Liver (tissue), 9 donors: Measurements from ENCODE around the gene MARVELD1. TPM values are rescaled to one million over a fixed set of nuclear protein-coding genes. Genes with fewer than 3 reads are reported as not detected.

Experiments used
- DNase-seq: peaks from one replicate; pipeline ENCODE4 v3.0.0-alpha.2; 2017; ENCODE audit warnings: low spot score
- H3K27ac ChIP-seq, 2 donors: one replicate each; pipeline ENCODE4 v1.7.0; 2013; ENCODE audit warnings: inconsistent platforms in 2 of 2, low read length in 2 of 2, control low read depth in 1 of 2, low read depth in 1 of 2, mild to moderate bottlenecking in 1 of 2
- H3K27me3 ChIP-seq, 4 donors: one replicate each; pipeline versions ENCODE4 v1.6.1 to v1.7.0; 2013; ENCODE audit warnings: low read length in 3 of 4, inconsistent platforms in 1 of 4, mild to moderate bottlenecking in 1 of 4, moderate library complexity in 1 of 4; ENCODE audit not compliant: control insufficient read depth in 4 of 4, insufficient read depth in 4 of 4
- H3K36me3 ChIP-seq, 4 donors: one replicate each; pipeline versions ENCODE4 v1.6.1 to v1.7.0; 2013; ENCODE audit warnings: low read length in 3 of 4, mild to moderate bottlenecking in 3 of 4, low read depth in 1 of 4, moderate library complexity in 1 of 4; ENCODE audit not compliant: control insufficient read depth in 4 of 4, insufficient read depth in 3 of 4
- H3K4me1 ChIP-seq, 4 donors: one replicate each; pipeline versions ENCODE4 v1.6.1 to v1.7.0; 2013; ENCODE audit warnings: low read length in 3 of 4, mild to moderate bottlenecking in 3 of 4, moderate library complexity in 1 of 4; ENCODE audit not compliant: control insufficient read depth in 4 of 4, insufficient read depth in 4 of 4
- H3K4me3 ChIP-seq, 3 donors: one replicate each; pipeline versions ENCODE4 v1.6.1 to v1.7.0; 2013; ENCODE audit warnings: low read length in 3 of 3, control low read depth in 1 of 3, low read depth in 1 of 3, mild to moderate bottlenecking in 1 of 3
- H3K9ac ChIP-seq, 2 donors: one replicate each; pipeline ENCODE4 v1.7.0; 2013; ENCODE audit warnings: low read length in 2 of 2, mild to moderate bottlenecking in 2 of 2, moderate library complexity in 2 of 2, control low read depth in 1 of 2, low read depth in 1 of 2
- H3K9me3 ChIP-seq, 4 donors: one replicate each; pipeline versions ENCODE4 v1.6.1 to v1.7.0; 2013; ENCODE audit warnings: low read length in 3 of 4; ENCODE audit not compliant: control insufficient read depth in 4 of 4
- EGR1 ChIP-seq, 2 donors: IDR thresholded peaks; 2 replicates each; pipeline ENCODE4 v1.6.1; 2016 to 2018; ENCODE audit warnings: antibody characterized with exemption in 2 of 2, low read depth in 2 of 2
- FOXA1 ChIP-seq: IDR thresholded peaks from 2 replicates; pipeline ENCODE4 v1.6.1; 2016; ENCODE audit warnings: antibody characterized with exemption
- FOXA2 ChIP-seq: IDR thresholded peaks from 2 replicates; pipeline ENCODE4 v1.6.1; 2016; ENCODE audit warnings: antibody characterized with exemption
- GABPA ChIP-seq, 2 donors: IDR thresholded peaks in 1 of 2; conservative IDR thresholded peaks in 1 of 2; 2 replicates each; pipeline ENCODE4 v1.6.1; 2016; ENCODE audit warnings: antibody characterized with exemption in 2 of 2, mild to moderate bottlenecking in 1 of 2, moderate library complexity in 1 of 2
- HNF4A ChIP-seq, 2 donors: conservative IDR thresholded peaks; 2 replicates each; pipeline ENCODE4 v1.6.1; 2016; ENCODE audit warnings: antibody characterized with exemption in 2 of 2, mild to moderate bottlenecking in 2 of 2
- HNF4G ChIP-seq: IDR thresholded peaks from 2 replicates; pipeline ENCODE4 v1.6.1; 2016; ENCODE audit warnings: antibody characterized with exemption
- JUND ChIP-seq, 2 donors: IDR thresholded peaks; 2 replicates each; pipeline ENCODE4 v1.6.1; 2016; ENCODE audit warnings: antibody characterized with exemption in 2 of 2
- NR2F2 ChIP-seq: IDR thresholded peaks from 2 replicates; pipeline ENCODE4 v1.6.1; 2016; ENCODE audit warnings: antibody characterized with exemption
- RAD21 ChIP-seq, 2 donors: IDR thresholded peaks; 2 replicates each; pipeline ENCODE4 v1.6.1; 2016; ENCODE audit warnings: antibody characterized with exemption in 2 of 2, mild to moderate bottlenecking in 2 of 2
- REST ChIP-seq: IDR thresholded peaks from 2 replicates; pipeline ENCODE4 v1.6.1; 2016; ENCODE audit warnings: antibody characterized with exemption, mild to moderate bottlenecking
- RXRA ChIP-seq, 2 donors: IDR thresholded peaks; 2 replicates each; pipeline ENCODE4 v1.6.1; 2017 to 2018; ENCODE audit warnings: antibody characterized with exemption in 2 of 2, mild to moderate bottlenecking in 1 of 2
- SP1 ChIP-seq: IDR thresholded peaks from 2 replicates; pipeline ENCODE4 v1.6.1; 2018; ENCODE audit warnings: antibody characterized with exemption, mild to moderate bottlenecking
- TAF1 ChIP-seq: conservative IDR thresholded peaks from 2 replicates; pipeline ENCODE4 v1.6.1; 2016; ENCODE audit warnings: antibody characterized with exemption, mild to moderate bottlenecking
- YY1 ChIP-seq: IDR thresholded peaks from 2 replicates; pipeline ENCODE4 v1.6.1; 2016; ENCODE audit warnings: antibody characterized with exemption, mild to moderate bottlenecking
- ZBTB33 ChIP-seq: IDR thresholded peaks from 2 replicates; pipeline ENCODE4 v1.6.1; 2016; ENCODE audit warnings: antibody characterized with exemption
- WGBS: extraction: QIAGEN DNeasy Blood & Tissue Kit; methylation state at CpG from one replicate; pipeline ENCODE4 v1.1.7; 2013; 5-methylcytosine and 5-hydroxymethylcytosine counted together
- polyA plus RNA-seq, 2 donors: library from polyadenylated mRNA; stranded (reverse) in 1 of 2; unstranded in 1 of 2; fragments of 200-250 nt in 1 of 2; fragments of >200 nt in 1 of 2; fragmentation: Nextera tagmentation in 1 of 2; extraction: Ambion mirVana in 1 of 2; gene quantifications; one replicate each; pipeline versions ENCODE4 v1.2.1 to v1.2.3, GENCODE V29; 2013 to 2015
- total RNA-seq, 2 donors: library from RNA; depleted of rRNA; stranded (reverse); fragments of >200 nt; gene quantifications; one replicate each; pipeline ENCODE4 v1.2.3, GENCODE V29; 2014
- TF ChIP-seq, protein P1 (sequence below): IDR thresholded peaks from 2 replicates; pipeline ENCODE4 v1.6.1; 2016; ENCODE audit warnings: antibody characterized with exemption
- TF ChIP-seq, protein P2 (sequence below): IDR thresholded peaks from 2 replicates; pipeline ENCODE4 v1.6.1; 2016; ENCODE audit warnings: antibody characterized with exemption
- TF ChIP-seq, protein P3 (sequence below): fragments of 150-350 bp; IDR thresholded peaks from 2 replicates; pipeline ENCODE4 v1.5.1; 2017; ENCODE audit warnings: improper control_type of control experiment, low read depth, low read length; ENCODE audit not compliant: missing input control
- donor health status: healthy.
- donor health status: healthy.
- donor health status: healthy.
- donor health status: healthy.
- donor health status: healthy.

MARVELD1 gene
- total and polyA plus RNA-seq, 4 donors: 0.72 to 3.3 (median 2.8) TPM

DNA sequence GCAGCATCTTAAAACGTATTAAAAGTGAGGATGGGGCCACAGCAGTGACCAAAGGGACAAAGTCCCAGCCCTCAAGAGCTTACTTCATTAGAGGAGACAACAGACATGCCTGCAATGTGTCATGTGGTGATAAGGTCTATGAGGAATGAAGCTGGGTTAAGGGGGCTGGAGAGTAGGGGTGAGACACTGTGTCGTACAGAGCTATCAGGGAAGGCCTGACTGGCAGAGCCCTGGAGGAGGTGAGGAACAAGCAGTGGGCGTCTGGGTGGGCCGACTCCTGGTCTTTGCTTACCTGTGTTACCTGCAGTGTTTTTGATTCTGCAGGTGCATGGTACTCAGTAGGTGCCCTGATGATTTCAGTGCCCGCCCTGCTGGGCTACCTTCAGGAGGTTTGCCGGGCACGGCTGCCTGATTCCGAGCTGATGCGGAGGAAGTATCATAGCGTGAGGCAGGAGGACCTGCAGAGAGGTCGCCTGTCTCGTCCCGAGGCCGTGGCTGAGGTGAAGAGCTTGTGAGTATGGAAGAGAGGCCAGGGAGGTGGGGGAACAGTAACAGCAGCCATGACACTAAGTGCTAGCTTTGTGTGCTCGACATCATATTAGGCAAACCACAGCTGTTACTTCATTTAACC is 31.0 kb downstream of the MARVELD1 start:
- no peaks in the 10 kb centered on the region for H3K27me3 ChIP-seq
- no peak overlapping the region for H3K9ac ChIP-seq
- TF ChIP-seq FOXA2 (no peak), ZBTB33 (no peak), NR2F2 (no peak), GABPA (IDR thresholded peaks at IDR 0.05 in 1 of 2, conservative IDR thresholded peaks at IDR 0.05 in 1 of 2) (no peak), YY1 (no peak), EGR1 (IDR thresholded peaks at IDR 0.05; ENCODE audit: low read depth in 2 of 2) (no peak), HNF4A (conservative IDR thresholded peaks at IDR 0.05) (no peak), JUND (IDR thresholded peaks at IDR 0.05) (no peak)
- TF ChIP-seq, protein P1, sequence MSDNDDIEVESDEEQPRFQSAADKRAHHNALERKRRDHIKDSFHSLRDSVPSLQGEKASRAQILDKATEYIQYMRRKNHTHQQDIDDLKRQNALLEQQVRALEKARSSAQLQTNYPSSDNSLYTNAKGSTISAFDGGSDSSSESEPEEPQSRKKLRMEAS: no peak
- TF ChIP-seq, protein P2, sequence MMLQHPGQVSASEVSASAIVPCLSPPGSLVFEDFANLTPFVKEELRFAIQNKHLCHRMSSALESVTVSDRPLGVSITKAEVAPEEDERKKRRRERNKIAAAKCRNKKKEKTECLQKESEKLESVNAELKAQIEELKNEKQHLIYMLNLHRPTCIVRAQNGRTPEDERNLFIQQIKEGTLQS: no peak
- no peak overlapping the region for H3K27ac ChIP-seq
- no peak for DNase-seq
- H3K4me1 ChIP-seq: peaks cover 0 to 3% (median 0%) of the 10 kb centered on the region in 4 donors
- no peak overlapping the region for H3K4me3 ChIP-seq
- no peaks in the 10 kb centered on the region for H3K9me3 ChIP-seq
- WGBS: 94% methylated on average over 15 of the region's 15 CpGs
- peaks cover 13 to 59% (median 46%) of the 10 kb centered on the region in 4 donors for H3K36me3 ChIP-seq

DNA sequence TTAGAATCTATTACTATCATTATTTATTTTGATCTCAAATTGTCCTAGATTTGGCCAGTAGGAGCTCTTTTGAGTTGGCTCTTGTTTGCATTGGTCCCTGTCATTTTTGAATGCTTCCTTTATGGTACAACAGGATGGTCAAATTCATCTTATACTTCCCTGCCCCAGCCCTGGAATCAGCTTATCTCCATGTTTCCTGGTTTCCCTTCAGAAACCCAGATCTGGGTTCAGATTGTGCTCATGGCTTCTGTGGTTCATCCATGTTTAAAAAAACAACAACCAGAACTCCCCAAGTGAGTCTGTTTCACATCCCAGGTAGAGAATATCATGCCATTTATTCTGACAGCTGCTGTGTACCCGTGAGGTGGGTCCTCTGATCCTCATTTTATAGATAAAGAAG is 34.0 kb downstream of the MARVELD1 start:
- no peaks in the 10 kb centered on the region for H3K9me3 ChIP-seq
- DNase-seq: no peak

More for the DNA sequence above, 34.0 kb downstream of the MARVELD1 start:
- no peaks in the 10 kb centered on the region for H3K27me3 ChIP-seq
- peaks cover 0 to 3% (median 0%) of the 10 kb centered on the region in 4 donors for H3K4me1 ChIP-seq
- H3K27ac ChIP-seq: no peak overlapping the region
- H3K4me3 ChIP-seq: no peak overlapping the region
- 94% methylated on average over 1 of the region's 1 CpG for WGBS
- TF ChIP-seq ZBTB33 (no peak), NR2F2 (no peak), EGR1 (IDR thresholded peaks at IDR 0.05; ENCODE audit: low read depth in 2 of 2) (no peak), YY1 (no peak), RAD21 (IDR thresholded peaks at IDR 0.05) (no peak), FOXA2 (no peak), HNF4G (no peak), FOXA1 (no peak), RXRA (IDR thresholded peaks at IDR 0.05) (no peak), GABPA (IDR thresholded peaks at IDR 0.05 in 1 of 2, conservative IDR thresholded peaks at IDR 0.05 in 1 of 2) (no peak), HNF4A (conservative IDR thresholded peaks at IDR 0.05) (no peak), REST (no peak), TAF1 (no peak), SP1 (no peak)
- TF ChIP-seq, protein P2: no peak
- TF ChIP-seq, protein P1: no peak
- TF ChIP-seq, protein P3, sequence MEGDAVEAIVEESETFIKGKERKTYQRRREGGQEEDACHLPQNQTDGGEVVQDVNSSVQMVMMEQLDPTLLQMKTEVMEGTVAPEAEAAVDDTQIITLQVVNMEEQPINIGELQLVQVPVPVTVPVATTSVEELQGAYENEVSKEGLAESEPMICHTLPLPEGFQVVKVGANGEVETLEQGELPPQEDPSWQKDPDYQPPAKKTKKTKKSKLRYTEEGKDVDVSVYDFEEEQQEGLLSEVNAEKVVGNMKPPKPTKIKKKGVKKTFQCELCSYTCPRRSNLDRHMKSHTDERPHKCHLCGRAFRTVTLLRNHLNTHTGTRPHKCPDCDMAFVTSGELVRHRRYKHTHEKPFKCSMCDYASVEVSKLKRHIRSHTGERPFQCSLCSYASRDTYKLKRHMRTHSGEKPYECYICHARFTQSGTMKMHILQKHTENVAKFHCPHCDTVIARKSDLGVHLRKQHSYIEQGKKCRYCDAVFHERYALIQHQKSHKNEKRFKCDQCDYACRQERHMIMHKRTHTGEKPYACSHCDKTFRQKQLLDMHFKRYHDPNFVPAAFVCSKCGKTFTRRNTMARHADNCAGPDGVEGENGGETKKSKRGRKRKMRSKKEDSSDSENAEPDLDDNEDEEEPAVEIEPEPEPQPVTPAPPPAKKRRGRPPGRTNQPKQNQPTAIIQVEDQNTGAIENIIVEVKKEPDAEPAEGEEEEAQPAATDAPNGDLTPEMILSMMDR: no peak
- peaks cover 20 to 80% (median 64%) of the 10 kb centered on the region in 4 donors for H3K36me3 ChIP-seq
- no peak overlapping the region for H3K9ac ChIP-seq
